HG03097 (cell line): Measurements from ENCODE around the gene RNF182.
"Not testable (repeated sequence)": the region's sequence is repeated elsewhere in the genome, so short reads cannot be mapped to it uniquely, and the experiment has no call there.

Experiments
- ATAC-seq: cut with Tn5 transposase; IDR thresholded peaks from one replicate; pipeline ENCODE4 v1.9.1; 2021; ENCODE audit not compliant: unreplicated experiment, low FRiP score

Gene RNF182

DNA sequence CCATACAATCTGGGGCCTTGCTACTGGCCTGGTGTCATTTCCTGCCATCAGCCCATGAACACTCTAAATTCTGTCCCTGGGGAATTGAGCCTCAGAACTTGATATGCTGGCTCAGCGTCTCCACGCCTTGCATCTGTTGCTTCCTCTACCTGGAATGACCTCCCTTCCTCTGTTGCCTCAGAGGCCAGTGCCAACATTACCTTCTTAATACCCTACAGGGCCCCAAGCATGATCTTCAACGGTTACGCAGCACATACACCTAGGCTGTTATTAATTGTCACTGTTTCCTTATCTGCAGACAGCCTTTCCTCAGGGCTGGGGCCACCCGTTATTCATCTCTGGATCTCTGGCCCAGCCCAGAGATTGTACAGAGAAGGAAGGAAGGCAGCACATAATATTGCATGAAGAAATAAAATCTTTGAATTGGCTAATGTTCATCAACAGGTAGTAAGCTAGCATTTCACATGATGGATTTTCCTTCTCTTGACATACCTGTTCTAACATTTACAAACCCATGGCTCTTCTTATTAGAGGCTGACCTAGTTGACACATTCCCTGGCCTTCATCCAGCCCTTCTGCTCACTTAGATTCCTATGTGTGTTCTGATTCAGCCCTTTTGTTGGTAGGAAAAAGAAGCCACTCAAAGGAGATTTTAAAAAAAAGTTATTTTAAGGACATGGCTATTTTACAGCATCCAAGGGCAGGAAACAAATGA lies 8.4 kb upstream of the RNF182 start:
- no peak for ATAC-seq

DNA sequence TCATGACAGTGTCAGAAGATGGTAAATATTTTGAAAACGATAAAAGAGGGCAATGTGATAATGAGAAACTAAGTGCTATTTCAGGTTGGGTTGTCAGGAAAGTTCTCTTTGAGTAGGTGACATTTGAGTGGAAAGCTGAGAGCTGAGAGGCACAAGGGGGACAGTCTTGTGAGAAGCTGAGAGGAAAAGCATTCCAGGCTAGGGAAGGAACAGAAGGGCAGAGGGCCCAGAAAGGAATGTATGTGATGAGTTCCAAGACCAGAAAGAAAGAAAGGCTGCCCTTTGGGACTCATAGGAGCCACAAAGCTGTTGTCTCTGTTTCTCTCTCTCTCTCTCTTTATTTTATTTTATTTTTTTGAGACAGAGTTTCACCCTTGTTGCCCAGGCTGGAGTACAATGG lies 7.6 kb upstream of the RNF182 start:
- no peak for ATAC-seq

DNA sequence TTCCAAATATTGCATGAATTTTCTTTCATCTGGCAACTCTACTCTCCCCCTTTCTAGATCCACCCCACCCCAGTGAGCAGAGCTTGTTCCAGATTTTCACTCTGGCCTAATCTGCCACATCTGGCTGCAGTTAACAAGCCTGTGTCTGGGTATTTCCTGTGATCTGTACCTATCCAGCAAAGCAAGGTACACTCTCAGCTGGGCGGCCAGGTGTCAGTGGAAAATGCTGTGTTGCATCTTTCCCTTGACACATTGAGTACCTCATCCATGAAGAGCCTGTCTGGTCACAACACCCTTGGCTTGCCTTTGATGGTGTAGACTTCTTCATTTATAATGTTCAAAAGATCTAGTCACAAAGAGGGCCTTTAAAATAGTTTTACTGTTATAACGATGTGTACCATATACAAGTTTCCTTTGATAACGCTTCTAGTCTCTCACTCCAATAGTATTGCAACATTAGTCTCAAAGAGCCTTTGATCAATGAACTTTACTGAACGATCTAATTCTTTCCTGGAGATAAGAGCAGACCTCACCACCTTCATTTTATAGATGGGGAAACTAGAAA lies 6.0 kb upstream of the RNF182 start:
- no peak for ATAC-seq

DNA sequence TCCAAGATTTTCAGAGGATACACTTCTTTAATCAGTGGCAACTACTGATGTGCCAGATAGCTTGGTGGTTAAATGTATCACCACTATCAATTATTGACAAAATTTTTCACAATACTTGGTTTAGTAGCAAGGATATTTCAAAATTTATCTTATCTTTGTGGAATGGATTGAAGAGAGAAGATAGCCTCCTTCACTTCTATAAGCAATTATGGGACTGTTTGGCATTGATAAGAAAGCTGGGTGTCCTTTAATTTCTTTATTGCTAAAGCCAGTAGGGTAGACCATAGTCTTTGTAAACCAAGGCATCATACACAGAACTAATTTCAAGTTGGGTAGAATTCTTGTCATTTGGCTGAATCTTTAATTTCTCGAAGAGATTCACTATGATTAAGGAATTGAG lies 4.9 kb upstream of the RNF182 start:
- ATAC-seq, result no peak

DNA sequence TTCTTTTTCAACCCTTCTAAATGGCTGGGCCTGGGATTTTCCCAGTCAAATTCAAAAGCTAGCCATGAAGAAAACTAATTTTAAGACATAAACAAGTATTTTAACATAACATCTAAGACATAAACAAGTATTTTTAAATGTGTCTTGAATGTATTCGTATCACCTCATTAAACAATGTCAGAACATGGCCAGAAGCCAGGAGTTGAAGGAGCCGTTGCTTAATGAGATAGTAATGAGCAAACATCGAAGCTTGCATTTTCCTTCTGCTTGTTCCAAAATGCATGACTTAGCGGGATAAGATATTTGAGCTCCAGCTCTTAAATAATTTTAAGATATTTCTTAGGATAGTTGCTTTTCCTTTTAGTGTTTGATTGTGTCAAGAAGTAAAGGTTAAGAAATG lies 4.2 kb upstream of the RNF182 start:
- no peak for ATAC-seq

DNA sequence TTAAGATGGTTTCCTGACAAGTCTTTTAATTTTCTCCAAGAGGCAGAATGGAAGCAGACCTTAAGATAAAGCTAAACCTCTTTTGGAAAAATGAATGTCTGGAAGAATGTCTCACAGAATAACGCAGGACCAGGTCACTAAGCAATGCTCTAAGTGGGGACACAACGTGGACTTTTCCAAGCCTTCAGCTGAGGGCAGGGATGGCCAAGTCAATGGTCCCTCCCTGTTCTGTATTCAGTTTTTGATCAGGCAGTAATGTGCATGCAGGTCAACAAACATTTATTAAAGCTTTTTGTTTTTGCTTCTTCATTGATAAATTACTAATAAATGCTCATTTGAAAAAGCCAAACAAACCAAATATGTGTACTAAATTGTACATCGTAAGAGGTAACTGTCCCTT lies 2.0 kb upstream of the RNF182 start:
- ATAC-seq, result no peak

DNA sequence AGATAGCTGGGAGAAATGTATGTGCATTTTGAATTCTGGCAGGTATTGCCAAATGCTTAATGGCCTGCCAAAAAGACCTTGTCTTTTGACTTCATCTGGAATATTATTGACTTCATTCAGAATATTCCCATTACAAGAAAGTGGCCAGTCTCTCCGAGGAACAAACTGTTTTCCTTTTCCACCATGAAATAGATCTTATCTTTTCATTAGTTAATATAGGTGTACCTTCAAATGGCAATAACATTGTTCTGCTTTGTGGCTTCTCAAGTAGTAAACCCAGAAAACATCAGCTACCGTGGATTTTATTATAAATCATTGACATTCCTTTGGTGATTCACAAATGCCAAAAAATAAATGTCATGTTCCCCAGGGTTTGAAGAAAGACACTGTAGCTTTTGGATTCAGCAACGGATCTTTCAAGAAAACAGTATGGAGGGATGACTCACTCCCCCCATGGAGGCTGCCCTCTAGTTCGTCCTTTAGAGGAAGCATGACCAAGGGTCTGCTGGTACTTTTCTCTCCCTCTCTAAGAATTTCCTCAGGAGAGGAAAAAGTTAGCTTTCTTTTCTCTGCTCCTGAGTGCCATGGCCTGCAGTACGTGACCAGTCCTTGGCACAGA lies 1.1 kb upstream of the RNF182 start:
- no peak for ATAC-seq

DNA sequence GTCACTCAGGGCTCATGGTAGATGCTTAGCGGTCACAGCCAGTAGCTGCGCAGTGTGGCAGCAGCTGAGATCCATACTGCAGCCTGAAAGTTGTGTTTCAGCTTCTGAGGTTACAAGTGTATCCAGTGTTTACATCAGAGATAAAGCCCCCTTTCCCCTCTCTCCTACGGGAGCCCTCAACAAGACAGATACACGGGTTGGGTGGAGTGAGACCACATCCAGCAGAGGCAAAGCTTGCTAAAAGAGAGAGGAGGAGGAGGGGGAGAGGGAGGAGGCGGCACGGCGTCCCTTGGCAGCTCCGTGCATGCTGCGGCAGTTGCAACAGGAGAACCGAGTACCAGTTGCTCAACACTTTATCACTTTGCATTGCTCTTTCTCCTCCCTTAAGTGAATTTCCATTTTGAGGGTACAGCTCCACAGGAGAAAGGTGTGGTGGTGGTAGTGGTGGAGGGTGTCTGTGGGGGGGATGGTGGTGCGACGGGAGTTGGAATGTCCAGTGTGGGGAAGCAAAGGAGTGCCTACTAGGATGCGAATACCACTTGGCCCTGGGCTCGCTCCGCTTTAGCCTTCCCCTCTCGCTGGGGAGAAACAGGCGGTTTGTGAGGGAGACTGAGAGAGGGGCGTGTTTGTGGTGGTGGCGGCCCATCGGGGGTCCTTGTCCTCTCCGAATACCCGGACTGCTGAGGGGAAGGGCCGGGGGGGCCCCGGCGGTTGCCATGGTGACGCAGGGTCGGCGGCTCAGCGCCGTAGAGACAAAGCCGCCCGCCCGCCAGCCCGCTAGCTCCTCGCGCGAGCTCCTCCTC lies 405 bp upstream of the RNF182 start:
- ATAC-seq, result no peak

DNA sequence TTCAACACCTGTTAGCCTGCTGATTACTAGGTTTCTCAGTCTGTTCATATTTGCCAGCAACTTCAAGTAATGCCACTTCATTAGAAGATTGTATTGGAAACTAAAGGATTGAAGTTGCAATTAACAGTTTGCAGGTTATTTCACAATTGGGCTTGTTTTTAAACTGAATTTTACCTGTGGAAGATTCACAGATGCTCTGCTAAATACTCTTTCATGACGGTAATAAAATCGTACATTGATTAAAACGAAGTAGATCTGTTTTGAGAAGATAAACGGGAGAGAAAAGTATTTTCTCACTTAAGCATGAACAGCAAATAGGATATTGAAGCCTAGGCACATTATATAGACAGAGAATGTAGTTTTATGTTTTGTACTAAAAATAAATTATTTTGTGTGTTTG lies 1.6 kb downstream of the RNF182 start:
- ATAC-seq, result no peak

DNA sequence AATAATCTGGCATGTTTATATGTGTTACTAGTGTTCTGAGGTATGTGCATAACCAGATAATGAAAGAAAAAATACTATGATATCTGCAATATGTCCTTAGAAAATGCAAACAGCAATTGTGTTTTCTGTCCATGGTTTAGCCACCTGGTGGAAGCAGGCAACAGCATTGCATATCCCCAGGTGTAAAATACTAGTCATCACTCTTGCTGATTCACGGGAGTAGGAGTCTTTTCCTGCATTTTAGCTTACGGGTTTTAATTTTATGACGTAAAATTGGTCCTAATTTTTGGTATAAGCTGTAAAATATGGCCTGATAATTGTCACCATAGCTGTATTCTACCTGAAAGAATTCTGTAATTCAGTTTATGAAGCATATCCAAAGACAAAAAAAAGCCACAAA lies 2.5 kb downstream of the RNF182 start:
- ATAC-seq, result no peak

DNA sequence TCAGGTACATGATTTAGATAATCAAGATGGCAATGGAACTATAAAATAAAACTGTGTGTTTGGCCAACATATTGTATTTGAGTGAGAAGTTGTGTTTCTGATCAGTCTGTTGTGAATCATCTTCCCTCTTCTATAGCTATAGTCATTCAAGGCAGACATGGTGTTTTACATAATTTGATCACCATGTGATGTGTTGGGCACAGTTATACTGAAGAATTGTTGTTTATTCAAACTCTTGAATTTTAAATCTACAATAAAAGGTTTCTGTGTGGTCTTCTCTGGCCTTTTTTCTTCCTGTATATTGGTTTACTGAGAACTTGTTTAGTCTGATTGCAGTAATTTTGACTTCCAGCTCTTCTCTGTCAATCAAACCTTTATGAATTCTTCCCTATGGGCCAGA lies 4.4 kb downstream of the RNF182 start:
- no peak for ATAC-seq

DNA sequence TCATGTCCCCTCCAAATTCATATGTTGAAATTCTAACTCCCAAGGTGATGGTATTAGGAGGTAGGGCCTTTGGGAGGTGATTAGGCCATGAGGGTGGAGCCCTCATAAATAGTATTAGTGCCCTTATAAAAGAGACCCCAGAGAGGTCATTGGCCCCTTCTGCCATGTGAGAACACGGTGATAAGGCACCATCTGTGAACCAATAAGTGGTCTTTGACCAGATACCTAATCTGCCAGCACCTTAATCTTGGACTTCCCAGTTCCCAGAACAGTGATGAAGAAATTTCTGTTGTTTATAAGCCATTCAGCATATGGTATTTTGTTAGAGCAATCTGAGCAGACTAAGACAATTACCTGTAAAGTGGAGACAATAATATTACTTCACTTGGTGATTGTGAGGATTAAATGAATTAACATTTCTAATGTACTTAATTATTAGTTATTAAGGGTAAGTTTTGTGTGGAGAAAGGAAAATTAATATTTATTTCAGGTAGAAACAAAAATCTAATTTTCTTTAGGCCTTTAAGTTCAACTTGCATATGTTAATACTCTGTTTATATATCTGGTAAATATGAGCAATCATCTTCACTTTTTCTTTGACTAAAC lies 7.1 kb downstream of the RNF182 start:
- no peak for ATAC-seq

DNA sequence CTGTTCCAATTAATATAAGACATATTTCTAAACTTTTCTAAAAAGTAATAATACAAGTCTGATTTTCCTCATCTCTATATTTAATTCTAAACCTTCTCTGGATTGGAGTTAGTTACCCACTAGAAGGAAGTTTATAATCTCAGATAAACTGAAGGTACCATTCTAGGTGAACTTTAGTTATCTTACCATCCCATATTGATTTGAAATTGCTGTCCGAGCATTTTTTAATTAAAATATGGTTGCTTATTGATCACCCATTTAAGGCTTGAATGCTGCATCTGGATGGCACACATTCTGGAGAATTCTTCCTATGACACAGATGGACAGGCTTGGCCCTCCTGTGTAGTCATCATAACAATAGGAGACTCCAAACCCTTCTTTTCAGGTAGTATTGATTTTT lies 8.0 kb downstream of the RNF182 start:
- no peak for ATAC-seq

DNA sequence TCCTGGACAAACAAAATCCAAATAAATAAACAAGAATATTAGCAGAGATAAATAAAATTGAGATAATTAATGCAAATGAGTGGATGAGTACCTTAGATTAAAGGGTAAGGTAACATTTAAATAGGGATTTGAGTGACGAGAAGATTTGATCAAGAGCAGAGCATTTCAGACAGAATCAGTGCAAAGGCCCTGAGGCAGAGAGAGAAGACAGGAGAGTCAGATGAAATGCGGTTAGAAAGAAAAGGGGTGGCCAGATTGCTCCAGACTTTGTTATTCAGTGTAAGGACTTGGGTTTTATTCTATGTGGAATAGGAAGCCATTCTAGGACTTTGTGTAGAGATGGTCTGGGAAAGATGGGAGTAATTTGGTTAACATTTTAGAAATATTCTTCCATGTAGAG lies 10.0 kb downstream of the RNF182 start:
- ATAC-seq, result no peak

DNA sequence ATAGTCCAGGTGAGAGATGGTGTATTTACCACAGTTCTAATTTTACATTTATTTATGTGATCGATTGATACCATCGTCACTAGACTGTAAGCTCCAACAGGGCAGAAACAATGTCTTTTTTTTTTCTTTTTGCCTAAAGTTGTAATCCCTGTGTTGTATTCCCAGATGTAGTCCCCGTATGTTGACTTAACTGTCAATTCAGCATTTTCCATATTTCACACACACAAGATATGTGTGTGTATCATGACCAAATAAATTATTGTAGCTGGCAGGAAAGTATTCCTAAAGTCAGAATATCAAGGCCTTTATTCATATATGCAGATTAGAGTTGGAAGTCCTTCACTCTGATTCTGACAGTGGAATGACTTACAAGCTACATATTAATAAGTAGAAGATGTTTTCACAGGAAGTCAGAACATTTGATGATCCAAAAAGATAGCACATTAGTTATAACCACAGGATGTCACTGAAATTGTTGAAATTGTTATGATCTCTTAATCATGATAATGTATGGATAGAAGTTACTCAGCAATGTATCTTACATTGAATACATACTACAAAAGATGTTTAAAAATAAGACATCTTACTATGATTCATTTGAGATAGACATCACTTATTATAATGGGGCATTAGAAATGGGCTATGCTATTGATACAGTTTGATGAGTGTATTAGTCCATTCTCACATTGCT lies 10.6 kb downstream of the RNF182 start:
- no peak for ATAC-seq

DNA sequence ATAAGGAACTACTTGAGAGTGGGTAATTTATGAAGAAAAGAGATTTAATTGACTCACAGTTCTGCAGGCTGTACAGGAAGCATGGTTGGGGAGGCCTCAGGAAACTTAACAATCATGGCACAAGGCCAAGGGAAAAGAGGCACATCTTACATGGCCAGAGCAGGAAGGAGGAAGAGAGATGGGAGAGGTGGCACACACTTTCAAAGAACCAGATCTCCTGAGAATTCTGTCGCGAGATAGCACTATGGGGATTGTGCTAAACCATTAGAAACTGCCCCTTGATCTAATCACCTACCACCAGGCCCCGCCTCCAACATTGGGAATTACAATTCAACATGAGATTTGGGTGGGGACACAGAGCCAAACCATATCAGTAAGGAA lies 11.1 kb downstream of the RNF182 start:
- ATAC-seq, result not testable (repeated sequence)

DNA sequence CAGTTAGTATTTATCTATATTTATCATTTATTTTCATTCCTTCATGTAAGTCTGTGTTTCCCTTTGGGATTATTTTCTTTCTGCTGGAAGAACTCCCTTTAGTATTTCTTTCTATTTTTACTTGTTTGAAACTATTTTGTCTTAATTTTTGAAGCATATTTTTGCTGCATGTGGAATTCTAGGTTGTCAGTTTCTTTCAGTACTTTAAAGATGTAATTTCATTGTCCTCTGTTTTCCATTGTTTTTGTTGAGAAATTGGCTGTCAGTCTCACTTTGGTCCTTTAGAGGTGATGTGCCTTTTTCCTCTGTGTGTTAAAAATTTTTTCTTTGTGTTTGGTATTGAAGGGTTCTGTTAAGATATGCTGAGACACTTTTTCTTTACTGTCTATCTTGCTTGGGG lies 17.1 kb downstream of the RNF182 start:
- no peak for ATAC-seq

DNA sequence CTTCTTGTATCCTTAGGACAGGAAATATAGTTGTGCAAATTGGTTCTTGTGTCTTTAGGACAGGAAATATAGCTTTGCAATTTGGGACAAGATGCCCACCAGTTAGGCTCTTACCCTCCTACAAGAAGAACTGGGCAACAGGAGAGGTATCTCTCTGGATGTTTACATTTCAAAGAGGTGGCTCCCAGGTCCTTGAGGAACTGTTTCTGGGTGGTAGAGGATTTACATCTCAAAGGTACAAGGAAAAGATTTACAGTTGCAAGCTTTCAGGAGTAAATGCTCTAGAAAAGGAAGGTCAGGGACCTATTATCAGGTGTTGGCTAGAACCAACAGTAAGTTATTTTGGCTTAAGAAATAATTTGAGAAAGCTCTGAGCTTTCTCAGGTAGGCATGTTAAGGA lies 19.2 kb downstream of the RNF182 start:
- ATAC-seq, result no peak

DNA sequence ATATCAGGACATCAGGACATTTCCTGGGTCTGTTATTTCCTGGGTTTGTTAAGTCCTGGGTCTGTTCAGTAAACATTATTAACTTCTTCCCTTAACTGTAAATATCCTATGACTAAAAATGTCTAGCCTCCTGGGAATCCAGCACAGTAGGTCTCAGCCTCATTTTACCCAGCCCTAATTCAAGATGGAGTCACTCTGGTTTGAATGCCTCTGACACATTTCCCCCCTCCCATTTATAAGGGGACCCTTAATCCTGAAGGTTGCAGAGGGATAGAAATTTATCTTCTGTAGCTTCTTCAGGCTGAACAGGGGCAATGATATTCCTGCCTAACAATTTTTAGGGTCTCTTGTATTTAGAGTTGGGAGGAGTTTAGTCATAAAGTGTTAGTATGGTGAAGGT lies 21.8 kb downstream of the RNF182 start:
- no peak for ATAC-seq

DNA sequence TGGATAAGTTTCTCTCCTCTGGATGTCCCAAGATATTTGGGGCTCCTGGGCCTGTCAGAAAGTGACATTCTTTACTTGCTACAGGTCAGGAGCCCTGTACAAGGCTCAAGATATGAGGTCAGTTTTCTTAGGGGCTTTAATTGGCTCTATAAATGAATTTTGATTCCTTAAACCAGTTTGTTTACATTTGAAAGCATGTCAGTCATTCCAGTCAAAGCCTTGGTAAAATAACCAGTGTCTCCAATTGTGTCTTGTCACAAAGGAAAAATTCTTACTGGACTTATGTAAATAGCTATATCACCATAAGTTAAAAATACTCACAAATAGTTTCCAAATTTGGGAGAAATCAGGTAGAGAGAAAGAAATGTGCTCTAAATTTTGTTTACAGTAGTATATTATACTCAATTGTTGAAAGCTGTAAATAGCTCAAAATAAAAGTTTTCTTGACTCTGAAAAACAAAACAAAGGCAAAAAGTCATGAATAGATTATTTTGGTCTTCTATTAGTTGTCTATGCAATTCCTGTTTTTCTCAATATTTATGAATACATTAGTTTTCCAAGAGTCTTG lies 22.9 kb downstream of the RNF182 start:
- no peak for ATAC-seq
